Upper lobe of left lung (tissue), 6 donors: Measurements from ENCODE around the gene STK39. TPM values are rescaled to one million over a fixed set of nuclear protein-coding genes. Genes with fewer than 3 reads are reported as not detected.

Source experiments
- ATAC-seq, 2 donors: fragments of 200-7000 bp; cut with Tn5 transposase; one replicate each; pipeline ENCODE4 v1.9.1; 2022; ENCODE audit warnings: mild to moderate bottlenecking in 2 of 2, moderate library complexity in 2 of 2; ENCODE audit not compliant: low FRiP score in 2 of 2
- DNase-seq, 2 donors: peaks; one replicate each; pipeline ENCODE4 v3.0.0-alpha.2; 2019 to 2020
- H3K27ac ChIP-seq, 4 donors: fragments of 200-600 bp; sonication (generic); one replicate each; pipeline ENCODE4 v1.5.1; 2016 to 2019
- H3K27me3 ChIP-seq, 4 donors: fragments of 200-600 bp; sonication (generic); one replicate each; pipeline ENCODE4 v1.5.1; 2017 to 2019
- H3K36me3 ChIP-seq, 4 donors: fragments of 200-600 bp; sonication (generic); one replicate each; pipeline ENCODE4 v1.5.1; 2016 to 2019
- H3K4me1 ChIP-seq, 4 donors: fragments of 200-600 bp; sonication (generic); one replicate each; pipeline ENCODE4 v1.5.1; 2018 to 2019
- H3K4me3 ChIP-seq, 4 donors: fragments of 200-600 bp; sonication (generic); one replicate each; pipeline ENCODE4 v1.5.1; 2017 to 2019; ENCODE audit warnings: mild to moderate bottlenecking in 2 of 4, moderate library complexity in 1 of 4
- H3K9me3 ChIP-seq, 4 donors: fragments of 200-600 bp; sonication (generic); one replicate each; pipeline ENCODE4 v1.5.1; 2018 to 2019
- EP300 ChIP-seq, 4 donors: sonication (generic); formaldehyde crosslinking; IDR thresholded peaks; one replicate each; pipeline ENCODE4 v1.5.1; 2017; ENCODE audit warnings: antibody characterized with exemption in 4 of 4, control low read depth in 2 of 4
- POLR2A ChIP-seq, 4 donors: fragments of 450-650 bp; IDR thresholded peaks; one replicate each; pipeline ENCODE4 v1.5.1; 2016 to 2017; ENCODE audit warnings: antibody characterized with exemption in 4 of 4, mild to moderate bottlenecking in 2 of 4
- POLR2AphosphoS5 ChIP-seq, 2 donors: sonication (generic); formaldehyde crosslinking; IDR thresholded peaks; one replicate each; pipeline ENCODE4 v1.5.1; 2017; ENCODE audit warnings: antibody characterized with exemption in 2 of 2
- whole genome bisulfite sequencing, 2 donors: methylation state at CpG; one replicate each; pipeline ENCODE4 v1.1.5; 2017 to 2018; 5-methylcytosine and 5-hydroxymethylcytosine counted together
- total RNA-seq, 6 donors: library from RNA; depleted of rRNA in 4 of 6; stranded (reverse); fragments of >200 nt in 4 of 6; gene quantifications; one replicate each; pipeline versions ENCODE4 v1.1.0 to v1.2.1, GENCODE V29; 2016 to 2021
- TF ChIP-seq, protein P1 (sequence below), 6 experiments: fragments of 450-650 bp in 4 of 6; fragments of 200-600 bp in 2 of 6; sonication (generic) in 2 of 6; IDR thresholded peaks; one replicate each; pipeline ENCODE4 v1.5.1; 2016 to 2019; ENCODE audit warnings: antibody characterized with exemption in 6 of 6
- donor health status: DM: no; HTN: no; CAD: no; lungs with moderate emphysema.
- donor health status: DM: no; HTN: yes; CAD: no; lungs with severe emphysema.

The STK39 gene
- total RNA-seq, 6 donors from 2014 or later = 7.9 to 18.8 (median 12.1) TPM

DNA sequence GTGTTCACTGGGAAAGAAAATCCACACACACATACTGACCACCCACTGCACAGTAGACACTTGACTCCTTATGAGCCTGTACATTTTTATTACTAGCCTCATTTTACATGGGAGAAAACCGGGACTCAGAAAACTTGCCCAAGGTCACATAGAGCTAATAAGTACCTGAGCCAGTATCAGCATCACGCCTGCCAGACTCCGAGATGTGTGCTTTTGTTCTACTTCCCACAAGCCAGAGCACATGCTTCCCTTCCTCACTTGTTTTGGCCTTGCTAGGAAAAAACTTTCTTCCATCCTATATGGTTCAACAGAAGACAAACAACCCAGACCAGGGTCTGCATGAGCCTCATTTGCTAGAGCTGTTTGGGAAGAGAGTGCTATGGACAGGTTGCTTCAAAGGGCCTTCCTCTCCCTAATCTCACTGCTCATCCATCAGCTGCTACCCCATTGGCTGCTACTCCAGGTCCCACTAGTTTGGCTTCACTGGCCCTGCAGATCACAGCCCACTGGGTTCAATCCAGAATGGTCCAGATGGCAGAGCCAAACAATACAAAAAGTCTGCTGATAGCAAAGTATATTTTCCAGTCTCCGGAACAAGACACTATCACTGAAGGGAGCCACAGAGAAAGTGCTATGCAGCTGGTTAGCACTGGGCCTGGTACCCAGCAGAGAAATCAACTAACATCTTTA lies 63.9 kb downstream of the STK39 start:
- ATAC-seq (no peak), DNase-seq (no peak)
- TF ChIP-seq POLR2AphosphoS5 (IDR thresholded peaks at IDR 0.05) = no peak
- TF ChIP-seq EP300 (IDR thresholded peaks at IDR 0.05) = no peak
- no peak for TF ChIP-seq POLR2A (IDR thresholded peaks at IDR 0.05)
- TF ChIP-seq, protein P1, sequence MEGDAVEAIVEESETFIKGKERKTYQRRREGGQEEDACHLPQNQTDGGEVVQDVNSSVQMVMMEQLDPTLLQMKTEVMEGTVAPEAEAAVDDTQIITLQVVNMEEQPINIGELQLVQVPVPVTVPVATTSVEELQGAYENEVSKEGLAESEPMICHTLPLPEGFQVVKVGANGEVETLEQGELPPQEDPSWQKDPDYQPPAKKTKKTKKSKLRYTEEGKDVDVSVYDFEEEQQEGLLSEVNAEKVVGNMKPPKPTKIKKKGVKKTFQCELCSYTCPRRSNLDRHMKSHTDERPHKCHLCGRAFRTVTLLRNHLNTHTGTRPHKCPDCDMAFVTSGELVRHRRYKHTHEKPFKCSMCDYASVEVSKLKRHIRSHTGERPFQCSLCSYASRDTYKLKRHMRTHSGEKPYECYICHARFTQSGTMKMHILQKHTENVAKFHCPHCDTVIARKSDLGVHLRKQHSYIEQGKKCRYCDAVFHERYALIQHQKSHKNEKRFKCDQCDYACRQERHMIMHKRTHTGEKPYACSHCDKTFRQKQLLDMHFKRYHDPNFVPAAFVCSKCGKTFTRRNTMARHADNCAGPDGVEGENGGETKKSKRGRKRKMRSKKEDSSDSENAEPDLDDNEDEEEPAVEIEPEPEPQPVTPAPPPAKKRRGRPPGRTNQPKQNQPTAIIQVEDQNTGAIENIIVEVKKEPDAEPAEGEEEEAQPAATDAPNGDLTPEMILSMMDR (IDR thresholded peaks at IDR 0.05) = no peak
- Histone ChIP-seq H3K27ac (no peak overlapping the region), H3K36me3 (peaks cover 0 to 5% (median 0%) of the 10 kb centered on the region in 4 donors), H3K4me1 (peaks cover 0 to 7% (median 3%) of the 10 kb centered on the region in 4 donors), H3K27me3 (no peaks in the 10 kb centered on the region), H3K4me3 (no peak overlapping the region), H3K9me3 (no peaks in the 10 kb centered on the region)
- WGBS, 2 donors = 91 to 95% methylated on average over 4 of the region's 4 CpGs

GRCh38 chr2:168182550-168183249 lies 64.7 kb downstream of the STK39 start:
- no peak for ATAC-seq
- WGBS, 2 donors = 94 to 97% methylated on average over 4 to 5 of the region's 5 CpGs

DNA sequence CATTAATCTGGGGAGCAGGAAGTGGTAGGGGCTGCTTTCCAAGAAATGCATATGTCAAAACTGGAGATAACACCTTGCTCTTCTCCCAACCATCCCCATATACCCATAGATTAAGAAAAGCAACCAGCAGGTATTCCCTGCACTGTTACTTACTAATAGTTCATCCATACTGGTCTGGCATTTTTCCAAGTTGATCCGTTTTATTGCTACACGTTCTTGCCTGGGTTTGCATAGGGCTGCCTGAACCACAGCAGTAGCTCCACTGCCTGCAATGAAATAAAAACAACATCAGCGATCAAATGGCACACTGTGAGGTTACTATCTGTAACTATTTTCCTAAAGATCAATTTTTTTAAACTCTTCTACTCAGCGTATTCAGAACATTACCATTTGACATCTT lies 65.6 kb downstream of the STK39 start:
- Histone ChIP-seq H3K27ac (no peak overlapping the region), H3K4me1 (peaks cover 0 to 7% (median 3%) of the 10 kb centered on the region in 4 donors), H3K9me3 (no peaks in the 10 kb centered on the region), H3K27me3 (no peaks in the 10 kb centered on the region), H3K4me3 (no peak overlapping the region), H3K36me3 (peaks cover 0 to 5% (median 0%) of the 10 kb centered on the region in 4 donors)
- ATAC-seq (no peak), DNase-seq (no peak)
- TF ChIP-seq EP300 (IDR thresholded peaks at IDR 0.05) (no peak), POLR2A (IDR thresholded peaks at IDR 0.05) (no peak), POLR2AphosphoS5 (IDR thresholded peaks at IDR 0.05) (no peak)
- TF ChIP-seq, protein P1 (IDR thresholded peaks at IDR 0.05) = no peak
- 83% methylated on average over 4 of the region's 4 CpGs for WGBS, 2 donors

More at GRCh38 chr2:168182550-168183249, 64.7 kb downstream of the STK39 start:
- Histone ChIP-seq H3K36me3 (peaks cover 0 to 5% (median 0%) of the 10 kb centered on the region in 4 donors), H3K27me3 (no peaks in the 10 kb centered on the region), H3K27ac (no peak overlapping the region), H3K4me1 (peaks cover 0 to 7% (median 3%) of the 10 kb centered on the region in 4 donors), H3K9me3 (no peaks in the 10 kb centered on the region), H3K4me3 (no peak overlapping the region)
- no peak for TF ChIP-seq POLR2A (IDR thresholded peaks at IDR 0.05)
- TF ChIP-seq POLR2AphosphoS5 (IDR thresholded peaks at IDR 0.05) = no peak
- no peak for TF ChIP-seq EP300 (IDR thresholded peaks at IDR 0.05)
- TF ChIP-seq, protein P1 (IDR thresholded peaks at IDR 0.05) = no peak
- DNase-seq = no peak

DNA sequence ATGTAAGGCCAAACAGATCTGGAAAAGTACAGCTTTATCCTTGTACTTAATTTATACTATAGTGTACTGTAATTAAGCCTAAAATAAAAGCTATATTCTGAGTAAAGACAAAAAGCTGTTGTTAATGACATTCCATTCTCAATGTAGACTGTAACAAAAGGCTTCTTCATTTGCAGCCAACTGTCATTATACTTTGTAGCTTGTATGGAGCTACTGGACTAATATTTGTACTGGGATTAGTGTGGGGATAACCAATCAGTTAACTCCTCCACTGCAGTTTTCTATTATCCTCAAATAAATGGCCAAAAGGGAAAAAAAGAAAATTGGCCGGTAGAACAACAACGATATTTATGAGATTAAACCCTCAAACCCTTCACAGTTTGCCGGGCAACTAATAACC lies 66.5 kb downstream of the STK39 start:
- Histone ChIP-seq H3K27me3 (no peaks in the 10 kb centered on the region), H3K36me3 (peaks cover 0 to 5% (median 0%) of the 10 kb centered on the region in 4 donors), H3K4me1 (peaks cover 0 to 7% (median 3%) of the 10 kb centered on the region in 4 donors), H3K27ac (no peak overlapping the region), H3K9me3 (no peaks in the 10 kb centered on the region), H3K4me3 (no peak overlapping the region)
- ATAC-seq (no peak), DNase-seq (no peak)
- TF ChIP-seq POLR2AphosphoS5 (IDR thresholded peaks at IDR 0.05) = no peak
- TF ChIP-seq, protein P1 (IDR thresholded peaks at IDR 0.05) = no peak
- no peak for TF ChIP-seq EP300 (IDR thresholded peaks at IDR 0.05)
- TF ChIP-seq POLR2A (IDR thresholded peaks at IDR 0.05) = no peak
- 83 to 94% methylated on average over 3 of the region's 3 CpGs for WGBS, 2 donors
